Measurements from ENCODE around the gene SDK1. TPM values are rescaled to one million over a fixed set of nuclear protein-coding genes. Genes with fewer than 3 reads are reported as not detected.

The SDK1 gene
- total and polyA plus RNA-seq, 2 experiments from 2014 or later: 2.1 to 10.0 TPM

- no peak for TF ChIP-seq REST (IDR thresholded peaks at IDR 0.05; ENCODE audit: unreplicated experiment)
- no peak for TF ChIP-seq JUNB (IDR thresholded peaks at IDR 0.05; ENCODE audit: unreplicated experiment)
- no peak for TF ChIP-seq EZH2phosphoT487 (IDR thresholded peaks at IDR 0.05; ENCODE audit: unreplicated experiment)
- no peak for TF ChIP-seq POLR2AphosphoS5 (IDR thresholded peaks at IDR 0.05; ENCODE audit: low read depth)
- TF ChIP-seq CTCF (conservative IDR thresholded peaks at IDR 0.05; ENCODE audit: low read depth in 2 of 2): no peak
- TF ChIP-seq ZNF331 (CRISPR knock-in tag; IDR thresholded peaks at IDR 0.05; ENCODE audit: low read depth): no peak
- no peak for TF ChIP-seq STAT1 (IDR thresholded peaks at IDR 0.05; ENCODE audit: unreplicated experiment)
Observed at GRCh38 chr7:3537210-3537875, 236.3 kb downstream of the SDK1 start (continued).

- H3K4me2 ChIP-seq: no peak overlapping the region
- H3K27ac ChIP-seq (ENCODE audit: low read depth): no peak overlapping the region
- ATAC-seq (no peak), DNase-seq (ENCODE audit: low spot score) (no peak)
- no peak overlapping the region for H3K27ac Mint-ChIP-seq
- H3K9me2 ChIP-seq (ENCODE audit: insufficient read depth): no peaks in the 10 kb centered on the region
- H3K36me3 Mint-ChIP-seq (ENCODE audit: low read depth): no peaks in the 10 kb centered on the region
- no peak overlapping the region for H3K4me3 Mint-ChIP-seq
- no peak overlapping the region for H3K4me3 ChIP-seq
- no peaks in the 10 kb centered on the region for H3K9me3 Mint-ChIP-seq
- H4K20me1 ChIP-seq (replicated peaks; ENCODE audit: insufficient read depth): no peaks in the 10 kb centered on the region
- no peaks in the 10 kb centered on the region; the same call in 1 of the 2 replicates for H3K4me1 ChIP-seq (ENCODE audit: insufficient read depth)
- no peaks in the 10 kb centered on the region; the same call in 2 of the 3 replicates for H3K4me1 Mint-ChIP-seq
- H3K79me2 ChIP-seq (replicated peaks; ENCODE audit: insufficient read depth): no peaks in the 10 kb centered on the region
- no peak overlapping the region for H2AFZ ChIP-seq
- no peaks in the 10 kb centered on the region for H3K36me3 ChIP-seq (ENCODE audit: insufficient read depth)
- H3F3A ChIP-seq (replicated peaks; ENCODE audit: low read depth): no peaks in the 10 kb centered on the region
- H3K27me3 Mint-ChIP-seq (ENCODE audit: insufficient read depth, low read depth, poor library complexity): no peaks in the 10 kb centered on the region
- H3K27me3 ChIP-seq (ENCODE audit: insufficient read depth): no peaks in the 10 kb centered on the region
- TF ChIP-seq REST (IDR thresholded peaks at IDR 0.05; ENCODE audit: unreplicated experiment) (no peak), EZH2 (IDR thresholded peaks at IDR 0.05; ENCODE audit: low read depth, unreplicated experiment) (no peak), JUNB (IDR thresholded peaks at IDR 0.05; ENCODE audit: unreplicated experiment) (no peak), CTCF (conservative IDR thresholded peaks at IDR 0.05; ENCODE audit: low read depth in 2 of 2) (no peak), POLR2AphosphoS5 (IDR thresholded peaks at IDR 0.05; ENCODE audit: low read depth) (no peak), CREB1 (CRISPR knock-in tag; IDR thresholded peaks at IDR 0.05; ENCODE audit: low read depth) (no peak), ETS1 (IDR thresholded peaks at IDR 0.05) (no peak), ZNF114 (CRISPR knock-in tag; IDR thresholded peaks at IDR 0.05) (no peak), NANOG (IDR thresholded peaks at IDR 0.05; ENCODE audit: borderline replicate concordance) (no peak)
Observed at GRCh38 chr7:3538041-3538440, 237.0 kb downstream of the SDK1 start.

All from GM23338 (cell line).